ENCODE results near the gene COMT.

GRCh38 chr22:19998991-19999820, 57.6 kb downstream of the COMT start:
- TF ChIP-seq BHLHE40 (IDR thresholded peaks at IDR 0.05; ENCODE audit: borderline replicate concordance), result no peak
- no peak for TF ChIP-seq TARDBP (IDR thresholded peaks at IDR 0.05)
- no peak for TF ChIP-seq ELF4 (IDR thresholded peaks at IDR 0.05)
- TF ChIP-seq NFRKB (IDR thresholded peaks at IDR 0.05), result no peak
- no peak for TF ChIP-seq SP1 (IDR thresholded peaks at IDR 0.05)

Data from HEK293T (cell line).